ENCODE measurements around the gene SLC2A1.
"Not testable (repeated sequence)": the region's sequence is repeated elsewhere in the genome, so short reads cannot be mapped to it uniquely, and the experiment has no call there.

SLC2A1 gene

GRCh38 chr1:42899960-42900359 is 58.7 kb downstream of the SLC2A1 start:
- DNase-seq (ENCODE audit: low spot score) = not testable (repeated sequence)

- DNase-seq (ENCODE audit: low spot score) = no peak
Observed at GRCh38 chr1:42891465-42892138, 67.1 kb downstream of the SLC2A1 start.

- DNase-seq (ENCODE audit: low spot score) = no peak
Observed at GRCh38 chr1:42889264-42889663, 69.4 kb downstream of the SLC2A1 start.

GRCh38 chr1:42888013-42888633 is 70.5 kb downstream of the SLC2A1 start:
- no peak for DNase-seq (ENCODE audit: low spot score)

- no peak for DNase-seq (ENCODE audit: low spot score)
Observed at GRCh38 chr1:42887366-42887765, 71.3 kb downstream of the SLC2A1 start.

GRCh38 chr1:42886800-42887199 is 71.9 kb downstream of the SLC2A1 start:
- no peak for DNase-seq (ENCODE audit: low spot score)

- DNase-seq (ENCODE audit: low spot score) = no peak
Observed at GRCh38 chr1:42886046-42886739, 72.5 kb downstream of the SLC2A1 start.

- no peak for DNase-seq (ENCODE audit: low spot score)
Observed at GRCh38 chr1:42880384-42880783, 78.3 kb downstream of the SLC2A1 start.

- no peak for DNase-seq (ENCODE audit: low spot score)
Observed at GRCh38 chr1:42877380-42877779, 81.3 kb downstream of the SLC2A1 start.

- no peak for DNase-seq (ENCODE audit: low spot score)
Observed at GRCh38 chr1:42876009-42876408, 82.7 kb downstream of the SLC2A1 start.

Measured in D341Med (cell line).